NCI-H1694 treated with DMSO at 0.1 percent for 48 hours (cell line): ENCODE data around the gene THSD4.

Experiments
- DNase-seq: peaks from one replicate; lab custom pipeline; 2025; lab: John Stamatoyannopoulos, UW

THSD4 gene

DNA sequence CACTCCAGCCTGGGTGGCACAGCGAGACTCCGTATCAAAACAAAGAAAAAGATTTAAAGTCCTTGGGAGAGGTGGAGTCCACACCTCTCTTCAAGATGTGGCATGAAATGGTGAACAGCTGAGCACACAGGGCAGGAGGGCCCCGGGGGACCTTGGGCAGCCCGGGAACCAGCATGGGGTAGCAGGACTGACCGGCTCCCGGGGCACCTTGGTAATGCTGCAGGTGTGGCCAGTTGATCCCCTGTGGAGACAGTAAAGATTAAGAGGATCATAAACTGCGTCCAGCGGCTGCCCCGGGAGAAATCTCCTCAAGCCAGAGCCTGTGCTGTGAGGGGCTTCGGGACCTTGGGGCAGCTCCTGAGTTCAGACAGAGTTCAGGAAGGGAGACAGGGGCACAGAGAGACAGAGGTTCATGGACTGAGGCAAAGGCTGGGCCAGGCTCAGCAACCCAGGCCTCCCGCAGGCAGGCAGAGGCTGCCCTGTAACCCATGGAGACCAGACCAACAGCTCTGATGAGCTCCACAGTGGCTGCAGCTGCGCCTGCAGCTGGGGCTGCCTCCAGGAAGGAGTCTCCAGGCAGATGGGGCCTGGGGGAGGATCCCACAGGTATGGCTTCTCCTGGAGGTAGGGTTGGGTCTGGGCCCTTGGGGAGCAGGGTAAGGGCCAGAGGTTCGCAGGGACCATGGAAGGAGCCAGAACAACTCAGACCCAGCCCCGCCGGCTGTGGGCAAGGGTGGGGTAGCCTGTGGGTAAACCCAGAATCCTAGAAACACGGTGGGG, 695.2 kb downstream of the THSD4 start, which contains the start of gene NR2E3:
NR2E3 (plus strand) TSS at position 299 of the 780 bp plus-strand sequence; CDS start at position 489, 190 bp downstream.
- no peak for DNase-seq

DNA sequence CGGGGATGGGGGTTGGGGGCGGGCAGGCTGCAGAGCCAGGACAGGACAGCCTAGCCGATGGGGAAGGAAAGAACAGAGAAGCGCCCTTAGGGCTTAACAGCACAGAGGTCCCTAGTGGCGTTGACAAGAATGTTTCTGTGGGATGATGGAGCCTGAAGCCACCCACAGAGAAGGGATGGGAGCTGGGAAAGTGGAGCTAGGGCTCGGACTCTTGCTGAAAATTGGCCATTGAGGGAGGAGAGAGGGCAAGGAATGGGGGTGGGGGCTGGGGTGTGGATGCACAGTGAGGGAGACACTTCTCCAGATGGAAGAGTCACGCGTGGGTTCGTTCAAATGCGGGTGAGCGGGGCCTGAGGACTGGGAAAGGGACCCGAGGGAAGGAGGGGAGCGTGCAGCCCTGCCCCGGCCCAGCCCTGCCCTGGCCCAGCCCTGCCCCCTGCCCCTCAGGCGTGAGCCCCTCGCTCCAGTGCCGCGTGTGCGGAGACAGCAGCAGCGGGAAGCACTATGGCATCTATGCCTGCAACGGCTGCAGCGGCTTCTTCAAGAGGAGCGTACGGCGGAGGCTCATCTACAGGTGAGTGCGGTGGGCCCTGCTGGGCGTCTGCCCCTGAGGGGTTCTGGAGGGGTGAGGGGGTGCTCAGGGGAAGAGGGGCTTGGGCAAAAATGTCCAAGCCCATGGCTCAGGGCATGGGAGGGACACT, 695.9 kb downstream of the THSD4 start:
- no peak for DNase-seq

DNA sequence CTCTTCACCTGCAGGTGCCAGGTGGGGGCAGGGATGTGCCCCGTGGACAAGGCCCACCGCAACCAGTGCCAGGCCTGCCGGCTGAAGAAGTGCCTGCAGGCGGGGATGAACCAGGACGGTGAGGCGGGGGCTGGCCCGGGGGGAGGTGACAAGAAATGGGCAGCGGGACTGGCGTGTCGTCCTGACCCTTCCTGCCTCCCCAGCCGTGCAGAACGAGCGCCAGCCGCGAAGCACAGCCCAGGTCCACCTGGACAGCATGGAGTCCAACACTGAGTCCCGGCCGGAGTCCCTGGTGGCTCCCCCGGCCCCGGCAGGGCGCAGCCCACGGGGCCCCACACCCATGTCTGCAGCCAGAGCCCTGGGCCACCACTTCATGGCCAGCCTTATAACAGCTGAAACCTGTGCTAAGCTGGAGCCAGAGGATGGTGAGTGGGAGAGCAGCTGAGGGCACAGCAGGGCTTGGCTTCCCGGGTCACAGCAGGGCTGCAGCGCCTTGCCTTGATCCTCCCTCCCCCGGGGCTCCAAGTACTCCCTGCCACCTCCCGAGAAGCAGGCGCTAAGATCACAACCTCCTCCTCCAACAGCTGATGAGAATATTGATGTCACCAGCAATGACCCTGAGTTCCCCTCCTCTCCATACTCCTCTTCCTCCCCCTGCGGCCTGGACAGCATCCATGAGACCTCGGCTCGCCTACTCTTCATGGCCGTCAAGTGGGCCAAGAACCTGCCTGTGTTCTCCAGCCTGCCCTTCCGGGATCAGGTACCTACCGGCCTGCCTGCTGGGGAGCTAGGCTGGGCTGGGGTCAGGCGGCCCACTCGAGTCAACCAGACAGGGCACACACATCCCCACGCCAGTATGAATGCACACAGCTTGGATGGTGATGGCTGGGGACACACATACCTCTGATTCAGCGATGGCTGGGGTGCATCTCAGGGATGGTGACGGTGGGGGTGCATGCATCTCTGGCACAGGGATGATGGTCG, 696.8 kb downstream of the THSD4 start:
- no peak for DNase-seq

DNA sequence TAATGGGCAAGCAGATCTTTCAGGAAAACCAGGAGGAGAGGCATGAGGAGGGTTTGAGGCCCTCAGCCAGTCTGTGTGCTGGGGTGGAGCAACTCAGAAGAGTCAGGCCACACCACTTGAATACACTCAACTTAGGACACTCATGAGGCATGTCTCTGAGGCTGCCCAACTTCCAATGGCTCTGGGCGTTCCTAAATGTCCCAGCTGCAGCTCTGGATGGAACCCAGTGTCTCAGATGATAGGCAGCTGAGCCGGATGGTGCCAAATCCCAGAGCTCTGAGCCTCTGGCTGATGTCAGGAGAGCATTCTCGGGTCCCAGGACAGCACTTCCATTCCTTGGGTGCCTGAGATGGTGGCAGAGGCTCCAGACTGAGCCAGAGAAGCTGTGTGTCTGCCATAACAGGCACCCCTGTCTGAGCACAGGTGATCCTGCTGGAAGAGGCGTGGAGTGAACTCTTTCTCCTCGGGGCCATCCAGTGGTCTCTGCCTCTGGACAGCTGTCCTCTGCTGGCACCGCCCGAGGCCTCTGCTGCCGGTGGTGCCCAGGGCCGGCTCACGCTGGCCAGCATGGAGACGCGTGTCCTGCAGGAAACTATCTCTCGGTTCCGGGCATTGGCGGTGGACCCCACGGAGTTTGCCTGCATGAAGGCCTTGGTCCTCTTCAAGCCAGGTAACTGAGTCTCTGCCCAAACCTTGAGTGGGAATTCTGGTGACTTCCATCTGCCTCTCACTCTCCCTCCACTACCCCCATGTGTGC, 697.9 kb downstream of the THSD4 start:
- DNase-seq = no peak

DNA sequence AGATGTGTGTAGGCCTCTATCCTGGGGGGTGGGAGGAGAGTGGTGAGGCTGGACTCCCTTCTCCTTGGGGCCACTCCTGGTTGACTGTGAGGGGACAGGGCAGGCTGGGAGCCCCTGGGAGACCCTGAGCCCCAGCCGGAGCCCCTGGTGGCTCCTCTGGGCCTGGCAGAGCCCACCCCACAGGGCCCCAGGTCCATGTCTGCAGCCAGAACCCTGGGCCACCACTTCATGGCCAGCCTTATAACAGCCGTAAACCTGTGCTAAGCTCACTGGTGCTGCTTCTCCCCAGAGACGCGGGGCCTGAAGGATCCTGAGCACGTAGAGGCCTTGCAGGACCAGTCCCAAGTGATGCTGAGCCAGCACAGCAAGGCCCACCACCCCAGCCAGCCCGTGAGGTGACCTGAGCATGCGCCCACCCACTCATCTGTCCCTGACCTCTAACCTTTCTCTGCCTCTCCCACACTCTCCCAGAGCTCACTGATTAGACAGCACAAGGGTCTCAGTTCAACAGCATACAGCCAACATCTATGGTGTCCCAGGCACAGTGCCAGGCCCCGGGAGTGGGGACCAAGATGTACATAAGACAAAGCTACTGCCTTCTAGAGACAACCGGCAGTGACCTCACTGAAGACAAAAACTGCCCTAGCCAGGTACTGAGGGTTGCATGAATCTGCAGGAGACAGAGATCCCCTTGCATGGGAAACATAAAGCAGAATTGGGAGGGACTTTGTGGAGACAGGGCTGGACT, 698.6 kb downstream of the THSD4 start:
- no peak for DNase-seq

DNA sequence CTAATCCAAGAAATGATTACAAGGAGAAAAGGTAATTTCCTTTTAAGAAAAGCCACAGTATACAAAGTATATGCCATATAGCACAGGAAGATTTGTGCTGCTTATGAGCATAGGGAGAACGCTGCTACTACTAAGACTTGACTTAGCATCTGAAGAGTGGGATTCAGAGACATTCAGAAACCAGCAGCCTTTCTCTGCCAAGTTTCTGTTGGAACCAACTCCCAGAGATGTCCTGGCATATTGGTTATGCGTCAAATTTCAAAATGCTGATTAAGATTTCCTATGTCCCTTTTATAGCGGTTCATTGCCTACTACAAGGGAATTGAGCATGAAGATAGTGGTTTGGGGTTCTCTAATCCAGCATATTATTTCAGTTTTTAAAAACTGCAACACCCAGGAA, 700.0 kb downstream of the THSD4 start:
- DNase-seq = no peak

DNA sequence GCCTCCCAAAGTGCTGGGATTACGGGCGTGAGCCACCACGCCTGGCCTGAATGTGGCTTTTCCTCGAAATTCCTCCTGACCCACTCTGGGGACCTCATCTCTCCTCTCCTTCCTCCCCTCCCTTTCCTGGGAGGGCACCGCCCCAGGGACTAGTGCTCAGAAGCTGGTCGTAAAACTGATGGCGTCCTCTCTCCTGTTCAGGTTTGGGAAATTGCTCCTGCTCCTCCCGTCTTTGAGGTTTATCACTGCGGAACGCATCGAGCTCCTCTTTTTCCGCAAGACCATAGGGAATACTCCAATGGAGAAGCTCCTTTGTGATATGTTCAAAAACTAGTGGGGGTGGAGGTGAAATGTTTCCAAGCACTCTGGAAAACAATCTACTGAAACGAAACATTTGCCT, 702.1 kb downstream of the THSD4 start:
- no peak for DNase-seq

DNA sequence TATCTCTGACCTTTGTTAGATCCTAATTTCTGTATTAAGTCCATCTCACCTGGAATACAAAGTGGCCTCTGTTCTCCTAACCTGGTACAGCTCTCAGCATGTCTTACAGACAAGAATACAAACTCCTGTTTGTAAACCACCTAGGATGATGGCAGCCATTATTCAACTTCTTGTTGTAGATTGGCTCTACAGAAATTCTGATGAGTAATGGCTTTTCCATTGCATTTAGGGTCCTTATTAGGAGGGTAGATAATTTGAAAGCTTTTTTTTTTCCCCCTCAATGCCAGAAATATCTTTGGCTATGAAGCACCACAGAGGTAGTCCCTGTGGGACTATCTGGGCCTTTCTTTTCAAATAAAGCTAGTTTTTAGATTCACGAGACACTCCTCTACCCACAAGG, 704.9 kb downstream of the THSD4 start:
- no peak for DNase-seq

DNA sequence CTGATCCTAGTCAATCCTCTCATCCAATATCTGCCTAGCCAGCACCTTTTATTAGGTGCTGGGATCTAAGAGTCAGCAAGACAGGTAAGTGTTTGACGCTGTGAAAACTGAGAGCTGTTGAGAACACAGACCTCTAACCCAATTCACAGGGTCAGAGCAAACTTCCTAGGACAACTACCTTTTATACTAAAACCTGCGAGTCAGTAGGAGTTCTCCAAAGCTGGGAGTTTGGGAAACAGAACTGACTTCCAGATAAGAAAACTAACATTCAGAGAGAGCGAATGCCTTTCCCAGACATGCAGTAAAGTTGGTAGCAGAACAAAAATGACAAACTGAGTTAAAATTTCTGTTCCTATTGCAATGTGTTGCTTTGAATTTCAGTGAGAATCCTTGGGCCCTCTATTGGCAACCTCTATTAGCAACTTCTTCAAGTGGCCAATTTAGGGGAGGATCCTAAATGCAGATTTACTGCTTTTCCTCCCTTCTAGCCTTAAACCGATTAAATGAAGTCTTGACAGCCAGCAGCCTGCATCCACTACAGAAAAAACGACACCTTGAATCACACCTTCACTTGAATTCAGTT, 706.4 kb downstream of the THSD4 start:
- no peak for DNase-seq

DNA sequence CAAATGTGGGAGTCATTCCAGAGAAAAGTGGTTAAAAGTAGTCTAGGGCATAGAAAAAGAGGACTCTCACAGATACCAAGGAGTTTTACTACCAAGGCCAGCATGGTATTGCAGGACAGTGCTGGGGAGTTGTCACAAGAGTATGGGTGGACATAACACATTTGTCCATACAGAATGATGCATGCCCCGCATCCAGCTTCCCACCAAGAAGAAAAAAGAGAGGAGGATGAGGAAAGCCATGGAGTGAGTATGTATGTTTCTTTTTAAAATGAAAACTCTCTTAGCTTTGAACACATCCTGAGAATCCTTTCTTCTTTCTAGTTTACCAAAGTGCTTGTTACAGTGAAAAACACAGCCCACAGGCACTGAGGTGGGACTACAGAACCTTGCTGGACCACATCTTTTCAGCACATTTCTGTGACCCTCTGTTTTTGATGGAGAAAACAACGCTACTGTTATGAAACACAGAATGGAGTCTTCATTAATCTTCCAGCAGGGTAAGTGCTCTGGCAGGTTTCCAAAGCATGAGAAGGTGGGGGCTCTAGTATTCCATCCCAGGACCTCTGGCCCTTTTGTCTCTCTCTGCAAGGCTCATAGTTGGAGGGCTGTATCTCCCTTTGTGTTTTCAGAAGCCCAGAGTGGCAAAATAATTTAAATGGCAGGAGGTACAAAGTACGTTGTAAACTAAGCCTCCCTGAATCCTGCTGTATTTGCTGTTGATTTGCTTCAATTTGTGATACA, 707.8 kb downstream of the THSD4 start:
- DNase-seq = no peak

DNA sequence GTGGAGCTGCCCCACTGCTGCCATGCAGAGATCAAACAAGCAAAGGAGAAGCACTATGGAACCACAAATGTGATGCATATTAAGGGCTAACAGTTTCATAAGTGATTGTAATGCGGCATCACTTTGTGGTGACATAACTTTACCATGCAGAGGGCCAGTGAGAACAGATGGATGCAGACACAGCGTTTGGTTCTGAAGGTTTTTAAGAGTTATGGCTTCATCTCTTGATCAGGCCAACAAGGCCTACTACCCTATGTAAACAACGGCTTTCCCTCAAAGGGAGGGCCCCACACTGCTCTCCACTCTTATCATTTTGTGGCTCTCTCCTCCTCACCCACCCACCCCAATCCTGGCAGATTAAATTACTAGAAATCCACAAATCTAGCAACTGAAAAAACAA, 708.5 kb downstream of the THSD4 start:
- no peak for DNase-seq

DNA sequence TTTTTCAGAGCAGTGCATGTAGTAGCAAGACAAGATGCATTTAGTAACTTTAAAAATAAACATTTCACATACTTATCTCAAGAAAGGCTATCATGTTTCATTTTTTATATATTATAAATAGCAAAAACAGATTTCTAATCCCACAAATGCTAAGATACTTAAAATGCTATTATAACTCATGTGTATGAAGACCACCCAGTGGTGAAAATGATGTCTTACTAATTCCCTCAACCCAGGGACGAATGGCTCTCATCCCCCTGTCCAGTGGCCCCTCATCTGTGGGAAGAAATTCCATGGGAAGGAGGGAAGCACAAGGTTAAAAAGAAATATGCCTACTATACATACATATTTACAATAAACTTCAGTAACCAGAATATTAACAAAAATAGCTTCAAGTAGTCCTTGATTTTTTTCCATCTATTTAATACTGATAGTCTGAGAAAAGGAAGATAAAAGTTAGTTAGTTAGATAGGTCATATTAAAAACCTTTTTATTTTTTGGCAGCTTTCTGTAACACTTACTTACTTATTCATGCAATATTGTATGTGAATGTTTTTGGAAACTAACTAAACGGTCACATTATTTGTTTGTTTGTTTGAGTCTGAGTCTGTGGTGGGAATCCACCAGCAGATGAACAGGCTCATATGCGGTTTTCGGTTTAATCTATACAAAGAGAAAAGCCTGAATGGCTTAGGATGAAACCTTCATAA, 709.9 kb downstream of the THSD4 start:
- no peak for DNase-seq

DNA sequence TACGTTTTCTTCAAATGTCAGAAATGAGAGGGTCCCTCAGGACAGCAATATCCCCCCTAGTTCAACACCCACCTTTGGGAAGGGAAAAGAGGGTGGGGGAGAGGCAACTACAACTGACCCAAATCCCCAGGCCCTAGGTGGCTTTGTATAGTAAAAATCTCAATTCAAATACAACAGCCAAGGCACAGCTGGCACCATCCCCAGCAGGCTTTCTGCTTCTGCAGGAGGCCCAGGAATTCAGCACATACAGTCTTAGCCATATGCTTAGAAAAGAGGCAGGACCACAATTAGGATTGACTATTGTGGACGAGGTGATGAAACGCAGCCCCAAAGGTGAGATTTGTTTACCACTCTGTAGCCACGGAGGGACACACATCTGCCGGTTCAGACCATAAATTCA, 710.9 kb downstream of the THSD4 start:
- no peak for DNase-seq

DNA sequence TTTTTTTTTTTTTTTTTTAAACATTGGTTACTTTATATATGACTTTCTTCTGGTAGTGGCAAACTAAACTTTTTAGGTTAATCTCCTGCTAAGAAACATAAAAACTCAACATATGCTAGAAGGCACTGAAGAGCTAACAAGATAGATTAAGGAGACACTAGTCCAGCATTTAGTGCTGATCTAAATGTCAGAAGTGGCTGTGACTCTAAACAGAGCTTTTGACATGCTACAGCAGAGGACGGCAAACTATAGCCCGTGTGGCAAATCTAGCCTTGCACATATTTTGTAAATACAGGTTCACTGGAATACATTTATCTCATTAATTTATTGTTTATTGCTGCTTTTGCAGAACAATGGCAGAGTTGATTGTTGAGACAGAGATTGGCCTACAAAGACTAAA, 715.7 kb downstream of the THSD4 start:
- no peak for DNase-seq
